ENCODE measurements around the gene UACA. TPM values are rescaled to one million over a fixed set of nuclear protein-coding genes. Genes with fewer than 3 reads are reported as not detected.

Gene UACA
- polyA plus RNA-seq, 1 donor (not counting 4 experiments of a cell fraction or from before 2014, with no cell fraction given): 26.6 TPM

DNA sequence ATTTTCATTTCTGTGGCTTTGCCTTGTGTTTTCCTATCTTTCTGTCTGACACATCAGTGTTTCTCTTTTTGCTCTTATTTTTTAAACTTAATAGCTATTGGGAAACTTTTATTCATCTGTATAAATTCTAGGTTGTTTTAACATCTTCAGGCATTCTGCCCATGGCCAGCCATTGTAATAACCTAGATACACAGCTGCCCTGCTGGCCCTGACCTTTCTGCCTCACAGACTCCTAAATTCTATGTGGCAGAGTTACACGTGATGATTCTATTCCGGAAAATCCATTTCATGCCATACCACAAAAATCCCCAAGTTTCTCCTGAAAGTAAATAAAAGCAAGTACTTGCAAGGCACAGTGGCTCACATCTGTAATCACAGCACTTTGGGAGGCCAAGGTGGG, 150.1 kb downstream of the UACA start:
- TF ChIP-seq, protein P1, sequence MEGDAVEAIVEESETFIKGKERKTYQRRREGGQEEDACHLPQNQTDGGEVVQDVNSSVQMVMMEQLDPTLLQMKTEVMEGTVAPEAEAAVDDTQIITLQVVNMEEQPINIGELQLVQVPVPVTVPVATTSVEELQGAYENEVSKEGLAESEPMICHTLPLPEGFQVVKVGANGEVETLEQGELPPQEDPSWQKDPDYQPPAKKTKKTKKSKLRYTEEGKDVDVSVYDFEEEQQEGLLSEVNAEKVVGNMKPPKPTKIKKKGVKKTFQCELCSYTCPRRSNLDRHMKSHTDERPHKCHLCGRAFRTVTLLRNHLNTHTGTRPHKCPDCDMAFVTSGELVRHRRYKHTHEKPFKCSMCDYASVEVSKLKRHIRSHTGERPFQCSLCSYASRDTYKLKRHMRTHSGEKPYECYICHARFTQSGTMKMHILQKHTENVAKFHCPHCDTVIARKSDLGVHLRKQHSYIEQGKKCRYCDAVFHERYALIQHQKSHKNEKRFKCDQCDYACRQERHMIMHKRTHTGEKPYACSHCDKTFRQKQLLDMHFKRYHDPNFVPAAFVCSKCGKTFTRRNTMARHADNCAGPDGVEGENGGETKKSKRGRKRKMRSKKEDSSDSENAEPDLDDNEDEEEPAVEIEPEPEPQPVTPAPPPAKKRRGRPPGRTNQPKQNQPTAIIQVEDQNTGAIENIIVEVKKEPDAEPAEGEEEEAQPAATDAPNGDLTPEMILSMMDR (optimal IDR thresholded peaks at IDR 0.05 in 1 of 3, IDR thresholded peaks at IDR 0.05 in 1 of 3, conservative IDR thresholded peaks at IDR 0.05 in 1 of 3; ENCODE audit: extremely low read depth in 1 of 3, insufficient read depth in 2 of 3, low read length in 3 of 3): no peak
- TF ChIP-seq EZH2 (IDR thresholded peaks at IDR 0.05; ENCODE audit: low read length): no peak
- no peak overlapping the region for H3K4me2 ChIP-seq (ENCODE audit: control insufficient read depth, extremely low read depth, insufficient read depth, low read depth, low read length)
- no peaks in the 10 kb centered on the region for H3K4me1 ChIP-seq (ENCODE audit: control insufficient read depth, extremely low read depth, insufficient read depth, low read length)
- dilution Hi-C loops (cut with MboI; ENCODE audit: extremely low pct_ligation_motif_present, low sequenced_read_pairs): no loop called here
- H3K4me3 ChIP-seq (ENCODE audit: control insufficient read depth in 2 of 3, extremely low read depth in 1 of 3, insufficient read depth in 2 of 3, low read depth in 1 of 3, low read length in 3 of 3): no peak overlapping the region
- no peaks in the 10 kb centered on the region for H3K79me2 ChIP-seq (ENCODE audit: control insufficient read depth, insufficient read depth, low read length)
- no peaks in the 10 kb centered on the region for H3K36me3 ChIP-seq (ENCODE audit: control insufficient read depth in 2 of 2, extremely low read depth in 1 of 2, insufficient read depth in 2 of 2, low read length in 2 of 2)
- H3K9me3 ChIP-seq (ENCODE audit: control insufficient read depth, low read depth, low read length): no peaks in the 10 kb centered on the region
- H3K27ac ChIP-seq (ENCODE audit: control insufficient read depth, insufficient read depth, low read length): no peak overlapping the region
- no peaks in the 10 kb centered on the region for H3K9me1 ChIP-seq (ENCODE audit: control insufficient read depth, extremely low read depth, insufficient read depth, low read length)
- DNase-seq (ENCODE audit: low read depth, low spot score) (no peak), FAIRE-seq (no peak)
- no peaks in the 10 kb centered on the region for H4K20me1 ChIP-seq (ENCODE audit: control insufficient read depth, extremely low read depth, insufficient read depth, low read length)
- H2AFZ ChIP-seq (ENCODE audit: control insufficient read depth, low read length): no peak overlapping the region
- peaks cover 12% of the 10 kb centered on the region for H3K27me3 ChIP-seq (ENCODE audit: control insufficient read depth, extremely low read depth, insufficient read depth, low read length)
- H3K9ac ChIP-seq (ENCODE audit: control insufficient read depth, extremely low read depth, insufficient read depth, low read length): no peak overlapping the region

DNA sequence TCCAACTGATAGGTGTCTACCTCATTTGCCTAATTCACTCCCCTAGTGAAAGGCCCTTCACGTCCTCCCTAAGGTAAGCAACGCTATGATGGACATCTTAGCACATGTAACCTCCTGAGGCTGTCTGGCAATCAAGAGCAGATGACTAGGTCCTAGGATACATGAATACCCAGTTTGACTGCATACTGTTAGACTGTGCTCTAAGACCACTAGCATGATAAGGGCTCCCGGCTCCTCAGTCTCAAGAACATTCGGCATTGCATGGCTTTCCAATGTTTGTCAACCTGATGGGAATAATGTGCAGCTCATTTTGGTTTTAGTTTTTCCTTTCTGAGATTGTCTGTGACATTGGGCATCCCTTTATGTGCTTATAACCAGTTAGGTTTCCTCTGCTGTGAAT, 152.1 kb downstream of the UACA start:
- dilution Hi-C loops (cut with MboI; ENCODE audit: extremely low pct_ligation_motif_present, low sequenced_read_pairs): no loop called here
- Histone ChIP-seq H3K9ac (ENCODE audit: control insufficient read depth, extremely low read depth, insufficient read depth, low read length) (no peak overlapping the region), H3K4me3 (ENCODE audit: control insufficient read depth in 2 of 3, extremely low read depth in 1 of 3, insufficient read depth in 2 of 3, low read depth in 1 of 3, low read length in 3 of 3) (no peak overlapping the region), H3K27ac (ENCODE audit: control insufficient read depth, insufficient read depth, low read length) (no peak overlapping the region), H4K20me1 (ENCODE audit: control insufficient read depth, extremely low read depth, insufficient read depth, low read length) (no peaks in the 10 kb centered on the region), H3K27me3 (ENCODE audit: control insufficient read depth, extremely low read depth, insufficient read depth, low read length) (peaks cover 23% of the 10 kb centered on the region), H3K79me2 (ENCODE audit: control insufficient read depth, insufficient read depth, low read length) (no peaks in the 10 kb centered on the region), H3K9me1 (ENCODE audit: control insufficient read depth, extremely low read depth, insufficient read depth, low read length) (no peaks in the 10 kb centered on the region), H3K9me3 (ENCODE audit: control insufficient read depth, low read depth, low read length) (no peaks in the 10 kb centered on the region), H2AFZ (ENCODE audit: control insufficient read depth, low read length) (no peak overlapping the region), H3K36me3 (ENCODE audit: control insufficient read depth in 2 of 2, extremely low read depth in 1 of 2, insufficient read depth in 2 of 2, low read length in 2 of 2) (no peaks in the 10 kb centered on the region), H3K4me1 (ENCODE audit: control insufficient read depth, extremely low read depth, insufficient read depth, low read length) (no peaks in the 10 kb centered on the region), H3K4me2 (ENCODE audit: control insufficient read depth, extremely low read depth, insufficient read depth, low read depth, low read length) (no peak overlapping the region)
- FAIRE-seq: no peak
- DNase-seq (ENCODE audit: low read depth, low spot score): no peak
- no peak for TF ChIP-seq EZH2 (IDR thresholded peaks at IDR 0.05; ENCODE audit: low read length)

DNA sequence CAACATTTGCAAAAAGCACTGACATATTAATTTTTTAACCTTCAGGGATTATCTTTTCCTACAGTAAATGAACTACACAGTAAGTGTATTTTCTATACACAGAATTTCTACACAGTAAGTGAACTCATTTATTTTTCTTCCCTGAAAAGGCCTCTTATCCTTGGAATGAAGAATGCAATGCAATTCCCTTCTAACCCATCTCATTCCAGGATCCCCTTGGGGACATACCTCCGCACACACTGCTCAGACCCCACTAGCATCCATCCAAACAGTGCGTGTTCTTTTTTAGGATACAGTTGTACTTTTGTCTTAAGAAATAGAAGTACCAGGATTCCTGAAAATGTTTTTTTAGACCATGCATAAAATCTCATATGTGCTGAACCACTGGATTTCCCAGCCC, 152.8 kb downstream of the UACA start:
- Histone ChIP-seq H3K9me1 (ENCODE audit: control insufficient read depth, extremely low read depth, insufficient read depth, low read length) (no peaks in the 10 kb centered on the region), H3K9me3 (ENCODE audit: control insufficient read depth, low read depth, low read length) (no peaks in the 10 kb centered on the region), H3K4me1 (ENCODE audit: control insufficient read depth, extremely low read depth, insufficient read depth, low read length) (no peaks in the 10 kb centered on the region), H3K27me3 (ENCODE audit: control insufficient read depth, extremely low read depth, insufficient read depth, low read length) (peaks cover 31% of the 10 kb centered on the region), H3K27ac (ENCODE audit: control insufficient read depth, insufficient read depth, low read length) (no peak overlapping the region), H2AFZ (ENCODE audit: control insufficient read depth, low read length) (no peak overlapping the region), H3K4me3 (ENCODE audit: control insufficient read depth in 2 of 3, extremely low read depth in 1 of 3, insufficient read depth in 2 of 3, low read depth in 1 of 3, low read length in 3 of 3) (no peak overlapping the region), H3K36me3 (ENCODE audit: control insufficient read depth in 2 of 2, extremely low read depth in 1 of 2, insufficient read depth in 2 of 2, low read length in 2 of 2) (no peaks in the 10 kb centered on the region), H3K79me2 (ENCODE audit: control insufficient read depth, insufficient read depth, low read length) (no peaks in the 10 kb centered on the region), H3K9ac (ENCODE audit: control insufficient read depth, extremely low read depth, insufficient read depth, low read length) (no peak overlapping the region), H4K20me1 (ENCODE audit: control insufficient read depth, extremely low read depth, insufficient read depth, low read length) (no peaks in the 10 kb centered on the region), H3K4me2 (ENCODE audit: control insufficient read depth, extremely low read depth, insufficient read depth, low read depth, low read length) (no peak overlapping the region)
- DNase-seq (ENCODE audit: low read depth, low spot score) (no peak), FAIRE-seq (no peak)
- TF ChIP-seq, protein P1 (optimal IDR thresholded peaks at IDR 0.05 in 1 of 3, IDR thresholded peaks at IDR 0.05 in 1 of 3, conservative IDR thresholded peaks at IDR 0.05 in 1 of 3; ENCODE audit: extremely low read depth in 1 of 3, insufficient read depth in 2 of 3, low read length in 3 of 3): no peak
- no peak for TF ChIP-seq EZH2 (IDR thresholded peaks at IDR 0.05; ENCODE audit: low read length)
- dilution Hi-C loops (cut with MboI; ENCODE audit: extremely low pct_ligation_motif_present, low sequenced_read_pairs): no loop called here
